OCI-LY7 (cell line): ENCODE data around the gene SH2D3C. TPM values are rescaled to one million over a fixed set of nuclear protein-coding genes. Genes with fewer than 3 reads are reported as not detected.
A peak's percentile ranks its signal among the peaks of the same experiment; 100 is the strongest.

Experiments used
- BruUV-seq: library from RNA; stranded (reverse); fragments of 400-500 nt; replicated peaks from 2 replicates; lab custom pipeline; 2021; lab: Mats Ljungman, UMichigan
- CTCF ChIA-PET: fragments of 300-600 bp; sonication (Branson Sonifier 250); formaldehyde crosslinking; loops from one replicate; lab custom pipeline; 2022; ENCODE audit warnings: antibody characterized with exemption; ENCODE audit not compliant: unreplicated experiment; lab: Charles Lee
- POLR2A ChIA-PET: fragments of 300-600 bp; sonication (Branson Sonifier 250); formaldehyde crosslinking; loops from one replicate; lab custom pipeline; 2022; ENCODE audit warnings: antibody characterized with exemption; lab: Charles Lee
- DNase-seq: peaks from one replicate; pipeline ENCODE4 v3.0.0-alpha.2; 2015; ENCODE audit warnings: low spot score
- H2AFZ ChIP-seq: fragments of 200-600 bp; sonication (generic), shearing (Covaris generic); 2 replicates; pipeline ENCODE4 v1.6.1; 2014; ENCODE audit warnings: mild to moderate bottlenecking, antibody characterized with exemption, low read length, moderate library complexity
- H3K27ac ChIP-seq: fragments of 200-600 bp; sonication (generic); 2 replicates; pipeline ENCODE4 v1.5.1; 2014; ENCODE audit warnings: mixed run types, low read depth, mild to moderate bottlenecking, moderate library complexity, low read length, inconsistent platforms; ENCODE audit not compliant: poor library complexity, severe bottlenecking
- H3K36me3 ChIP-seq: fragments of 200-600 bp; sonication (generic); 2 replicates; pipeline ENCODE4 v1.6.1; 2014; ENCODE audit warnings: mild to moderate bottlenecking, antibody characterized with exemption, low read length, moderate library complexity, mixed read lengths; ENCODE audit not compliant: insufficient read depth
- H3K4me1 ChIP-seq: fragments of 200-600 bp; sonication (generic); 2 replicates; pipeline ENCODE4 v1.5.1; 2014; ENCODE audit warnings: mild to moderate bottlenecking, low read length; ENCODE audit not compliant: insufficient read depth, poor library complexity, severe bottlenecking
- H3K4me2 ChIP-seq: fragments of 200-600 bp; sonication (generic); 2 replicates; pipeline ENCODE4 v1.6.1; 2014; ENCODE audit warnings: mild to moderate bottlenecking, low read length
- H3K4me3 ChIP-seq: fragments of 200-600 bp; sonication (generic); 2 replicates; pipeline ENCODE4 v1.5.1; 2014; ENCODE audit warnings: mild to moderate bottlenecking, low read depth, low read length; ENCODE audit not compliant: poor library complexity, severe bottlenecking
- H3K79me2 ChIP-seq: fragments of 200-600 bp; sonication (generic); 2 replicates; pipeline ENCODE4 v1.6.1; 2016; ENCODE audit warnings: low read depth, mild to moderate bottlenecking, low read length, moderate library complexity, mixed read lengths; ENCODE audit not compliant: insufficient read depth
- H3K9me2 ChIP-seq: fragments of 200-600 bp; sonication (generic); 2 replicates; pipeline ENCODE4 v1.6.1; 2016; ENCODE audit warnings: mild to moderate bottlenecking, low read length, mixed read lengths; ENCODE audit not compliant: insufficient read depth
- H3K9me3 ChIP-seq: fragments of 200-600 bp; sonication (generic); 2 replicates; pipeline ENCODE4 v1.6.1; 2014; ENCODE audit warnings: mild to moderate bottlenecking, mixed run types, low read length, mixed read lengths
- H4K20me1 ChIP-seq: fragments of 200-600 bp; sonication (generic); 2 replicates; pipeline ENCODE4 v1.6.1; 2014; ENCODE audit warnings: mild to moderate bottlenecking, antibody characterized with exemption, low read length, moderate library complexity, mixed read lengths; ENCODE audit not compliant: insufficient read depth
- EZH2phosphoT487 ChIP-seq: fragments of 200-600 bp; sonication (generic); IDR thresholded peaks from 2 replicates; pipeline ENCODE4 v1.6.1; 2018; ENCODE audit warnings: low read depth, borderline replicate concordance, mild to moderate bottlenecking, mixed run types, antibody characterized with exemption, low read length, moderate library complexity, mixed read lengths
- intact Hi-C: fragments of 100-400 bp; cut with micrococcal nuclease; formaldehyde crosslinking; loops from one replicate; pipeline ENCODE4 v1.10.0; 2022; ENCODE audit not compliant: unreplicated experiment
- total RNA-seq, 2 experiments: library from RNA; depleted of rRNA in 1 of 2; stranded (reverse); fragments of >200 nt in 1 of 2; shearing (Covaris generic) in 1 of 2; gene quantifications; 2 replicates each; pipeline ENCODE4 v1.2.3, GENCODE V29; 2014 to 2022
- TF ChIP-seq, protein P1 (sequence below): fragments of 200-600 bp; sonication (generic); conservative IDR thresholded peaks from 2 replicates; pipeline ENCODE4 v1.5.1; 2014; ENCODE audit warnings: mild to moderate bottlenecking, antibody characterized with exemption, low read length, moderate library complexity, mixed read lengths

SH2D3C gene
- total RNA-seq, 2 experiments from 2014 or later, result 40.0 to 45.7 TPM

DNA sequence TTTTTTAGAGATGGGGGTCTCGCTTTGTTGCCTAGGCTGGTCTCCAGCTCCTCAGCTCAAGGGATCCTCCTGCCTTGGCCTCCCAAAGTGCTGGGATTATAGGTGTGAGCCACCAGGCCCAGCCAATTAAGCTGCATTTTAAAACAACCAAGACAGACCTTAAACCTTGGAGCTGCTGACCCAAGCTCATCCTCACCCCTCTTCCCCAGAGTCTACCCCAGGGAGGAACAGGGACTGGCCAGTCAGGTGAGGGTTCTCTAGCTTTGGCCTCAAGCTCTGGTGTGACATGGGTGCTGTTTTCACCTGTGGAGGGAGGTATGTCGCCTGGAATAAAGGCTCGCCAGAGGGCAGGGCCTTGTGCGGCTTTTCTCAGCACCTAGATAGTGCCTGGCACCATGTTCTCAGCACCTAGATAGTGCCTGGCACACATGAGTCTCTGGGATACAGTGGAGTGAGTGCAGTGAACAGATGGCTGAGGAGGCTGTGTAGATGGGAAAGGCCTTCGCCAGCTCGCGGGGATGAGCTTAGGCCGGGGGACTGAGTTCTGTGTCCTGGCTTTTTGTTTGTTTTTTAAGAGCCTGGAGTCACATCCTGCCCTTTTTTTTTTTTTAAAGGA lies 14.7 kb upstream of the SH2D3C start:
- Histone ChIP-seq H3K27ac (peak overlapping the region; percentile 90), H2AFZ (no peak overlapping the region), H4K20me1 (peaks cover 20% of the 10 kb centered on the region; the same call in 1 of the 2 replicates), H3K4me1 (peaks cover 40% of the 10 kb centered on the region), H3K36me3 (peaks cover 65% of the 10 kb centered on the region), H3K9me3 (no peaks in the 10 kb centered on the region), H3K4me3 (no peak overlapping the region), H3K79me2 (peaks cover 24% of the 10 kb centered on the region; the same call in 1 of the 2 replicates), H3K9me2 (no peaks in the 10 kb centered on the region), H3K4me2 (no peak overlapping the region)
- no peak for TF ChIP-seq EZH2phosphoT487
- TF ChIP-seq, protein P1, sequence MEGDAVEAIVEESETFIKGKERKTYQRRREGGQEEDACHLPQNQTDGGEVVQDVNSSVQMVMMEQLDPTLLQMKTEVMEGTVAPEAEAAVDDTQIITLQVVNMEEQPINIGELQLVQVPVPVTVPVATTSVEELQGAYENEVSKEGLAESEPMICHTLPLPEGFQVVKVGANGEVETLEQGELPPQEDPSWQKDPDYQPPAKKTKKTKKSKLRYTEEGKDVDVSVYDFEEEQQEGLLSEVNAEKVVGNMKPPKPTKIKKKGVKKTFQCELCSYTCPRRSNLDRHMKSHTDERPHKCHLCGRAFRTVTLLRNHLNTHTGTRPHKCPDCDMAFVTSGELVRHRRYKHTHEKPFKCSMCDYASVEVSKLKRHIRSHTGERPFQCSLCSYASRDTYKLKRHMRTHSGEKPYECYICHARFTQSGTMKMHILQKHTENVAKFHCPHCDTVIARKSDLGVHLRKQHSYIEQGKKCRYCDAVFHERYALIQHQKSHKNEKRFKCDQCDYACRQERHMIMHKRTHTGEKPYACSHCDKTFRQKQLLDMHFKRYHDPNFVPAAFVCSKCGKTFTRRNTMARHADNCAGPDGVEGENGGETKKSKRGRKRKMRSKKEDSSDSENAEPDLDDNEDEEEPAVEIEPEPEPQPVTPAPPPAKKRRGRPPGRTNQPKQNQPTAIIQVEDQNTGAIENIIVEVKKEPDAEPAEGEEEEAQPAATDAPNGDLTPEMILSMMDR, result no peak
- ChIA-PET CTCF (interaction anchor here (1.1 kb wide), 1 partner anchor 129 kb away, joined by 4 read pairs; no protein-coding TSS in a partner anchor), POLR2A (interaction anchor here (0.6 to 0.8 kb wide), 2 partner anchors 15 to 107 kb away, joined by 3 to 7 read pairs; partner anchors contain the start of gene SH2D3C)
- no peak for DNase-seq
- intact Hi-C loops, result no loop called here
- no TSS peak for BruUV-seq

DNA sequence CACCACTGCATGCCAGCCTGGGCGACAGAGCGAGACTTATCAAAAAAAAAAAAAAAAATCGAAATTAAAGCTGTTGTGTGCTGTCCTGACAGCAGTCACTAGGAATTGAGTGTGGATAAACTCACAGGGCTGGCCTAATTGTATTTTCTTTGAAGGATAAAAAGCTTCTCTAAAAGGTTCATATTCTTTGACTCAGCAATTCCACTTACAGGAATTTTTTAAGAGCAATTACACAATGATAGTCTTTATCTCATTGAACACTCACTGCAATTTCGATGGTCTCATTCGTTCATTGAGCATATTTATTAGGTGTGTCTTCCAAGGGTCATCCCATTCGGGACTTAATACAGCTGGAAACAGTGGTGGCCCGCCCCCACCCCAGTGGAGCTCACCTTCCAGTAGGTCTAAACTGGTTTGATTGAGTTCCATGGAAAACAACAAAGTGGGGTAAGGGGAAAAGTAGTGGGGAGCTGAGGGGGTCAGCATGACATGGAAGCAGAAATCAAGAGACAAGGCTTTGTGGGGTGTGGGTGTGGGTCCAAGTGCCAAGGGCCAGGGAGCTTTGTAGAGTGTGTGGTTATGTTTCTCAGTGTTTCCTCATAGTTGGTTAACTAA lies 14.1 kb upstream of the SH2D3C start:
- ChIA-PET CTCF (interaction anchor here (1.1 kb wide), 1 partner anchor 129 kb away, joined by 4 read pairs; no protein-coding TSS in a partner anchor), POLR2A (interaction anchor here (0.7 to 0.8 kb wide), 2 partner anchors 14 to 1965 kb away, joined by 3 to 4 read pairs; partner anchors contain the start of gene SH2D3C)
- H3K9me3 ChIP-seq, result no peaks in the 10 kb centered on the region
- H3K27ac ChIP-seq, result peak overlapping the region; percentile 90
- peaks cover 27% of the 10 kb centered on the region for H4K20me1 ChIP-seq
- no peaks in the 10 kb centered on the region for H3K9me2 ChIP-seq
- no peak overlapping the region for H2AFZ ChIP-seq
- H3K36me3 ChIP-seq, result peaks cover 72% of the 10 kb centered on the region
- BruUV-seq, result TSS peak; percentile 18
- no peak for DNase-seq
- peaks cover 31% of the 10 kb centered on the region for H3K79me2 ChIP-seq
- TF ChIP-seq EZH2phosphoT487, result no peak
- TF ChIP-seq, protein P1, result no peak
- no peak overlapping the region for H3K4me2 ChIP-seq
- intact Hi-C loops, result no loop called here
- H3K4me1 ChIP-seq, result peaks cover 39% of the 10 kb centered on the region
- H3K4me3 ChIP-seq, result no peak overlapping the region

DNA sequence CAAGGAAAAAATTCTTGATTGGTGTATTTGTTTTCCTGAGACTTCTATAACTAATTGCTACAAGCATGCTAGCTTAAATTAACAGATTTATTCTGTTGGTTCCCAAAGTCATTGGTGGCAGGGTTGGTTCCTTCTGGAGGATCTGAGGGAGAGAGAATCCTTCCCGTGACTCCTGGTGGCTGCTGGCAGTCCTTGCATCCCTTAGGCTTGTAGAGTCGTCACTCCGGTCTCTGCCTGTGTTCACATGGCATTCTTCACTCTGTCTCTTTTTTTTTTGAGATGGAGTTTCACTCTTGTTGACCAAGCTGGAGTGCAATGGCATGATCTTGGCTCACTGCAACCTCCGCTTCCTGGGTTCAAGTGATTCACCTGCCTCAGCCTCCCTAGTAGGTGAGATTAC lies 12.6 kb upstream of the SH2D3C start:
- Histone ChIP-seq H4K20me1 (peaks cover 36% of the 10 kb centered on the region), H3K27ac (no peak overlapping the region), H3K4me1 (peaks cover 31% of the 10 kb centered on the region), H3K4me3 (no peak overlapping the region), H3K4me2 (no peak overlapping the region), H3K9me3 (no peaks in the 10 kb centered on the region), H3K9me2 (no peaks in the 10 kb centered on the region), H3K36me3 (peaks cover 86% of the 10 kb centered on the region), H3K79me2 (peaks cover 45% of the 10 kb centered on the region), H2AFZ (no peak overlapping the region)
- CTCF ChIA-PET, result no interaction called here
- TF ChIP-seq, protein P1, result no peak
- no peak for TF ChIP-seq EZH2phosphoT487
- BruUV-seq, result no TSS peak
- intact Hi-C loops, result no loop called here
- no peak for DNase-seq
- POLR2A ChIA-PET, result no interaction called here
